ENCODE data around the gene IRX4. TPM values are rescaled to one million over a fixed set of nuclear protein-coding genes. Genes with fewer than 3 reads are reported as not detected.

IRX4 gene
- total and polyA plus RNA-seq, 2 experiments from 2014 or later = 0.82 to 1.7 TPM

- Histone ChIP-seq H3K4me2 (no peak overlapping the region), H4K20me1 (replicated peaks; ENCODE audit: insufficient read depth) (no peaks in the 10 kb centered on the region), H3K36me3 (ENCODE audit: insufficient read depth) (no peaks in the 10 kb centered on the region), H3K9me2 (ENCODE audit: insufficient read depth) (no peaks in the 10 kb centered on the region), H3K79me2 (replicated peaks; ENCODE audit: insufficient read depth) (no peaks in the 10 kb centered on the region), H2AFZ (no peak overlapping the region), H3K27ac (ENCODE audit: low read depth) (no peak overlapping the region), H3F3A (replicated peaks; ENCODE audit: low read depth) (no peaks in the 10 kb centered on the region), H3K27me3 (ENCODE audit: insufficient read depth) (no peaks in the 10 kb centered on the region), H3K4me3 (no peak overlapping the region), H3K4me1 (ENCODE audit: insufficient read depth) (peaks cover 20% of the 10 kb centered on the region)
- Mint-ChIP-seq H3K36me3 (ENCODE audit: low read depth) (no peaks in the 10 kb centered on the region), H3K27me3 (ENCODE audit: insufficient read depth, low read depth, poor library complexity) (peaks cover 12% of the 10 kb centered on the region), H3K27ac (no peak overlapping the region), H3K4me3 (no peak overlapping the region), H3K4me1 (peaks cover 42% of the 10 kb centered on the region), H3K9me3 (no peaks in the 10 kb centered on the region)
- ATAC-seq = no peak
- TF ChIP-seq EZH2 (IDR thresholded peaks at IDR 0.05; ENCODE audit: low read depth, unreplicated experiment) (no peak), POLR2AphosphoS5 (IDR thresholded peaks at IDR 0.05; ENCODE audit: low read depth) (no peak), CTCF (conservative IDR thresholded peaks at IDR 0.05; ENCODE audit: low read depth in 2 of 2) (no peak), ZNF114 (CRISPR knock-in tag; IDR thresholded peaks at IDR 0.05) (no peak), ZNF331 (CRISPR knock-in tag; IDR thresholded peaks at IDR 0.05; ENCODE audit: low read depth) (no peak)
- no peak for DNase-seq (ENCODE audit: low spot score)
Measured at GRCh38 chr5:1833264-1834021, 49.3 kb downstream of the IRX4 start.

GRCh38 chr5:1832511-1833250, 50.0 kb downstream of the IRX4 start:
- Histone ChIP-seq H3K4me1 (ENCODE audit: insufficient read depth) (peaks cover 20% of the 10 kb centered on the region), H3K4me2 (no peak overlapping the region), H3K9me2 (ENCODE audit: insufficient read depth) (no peaks in the 10 kb centered on the region), H3K36me3 (ENCODE audit: insufficient read depth) (no peaks in the 10 kb centered on the region), H3F3A (replicated peaks; ENCODE audit: low read depth) (no peaks in the 10 kb centered on the region), H4K20me1 (replicated peaks; ENCODE audit: insufficient read depth) (no peaks in the 10 kb centered on the region), H3K79me2 (replicated peaks; ENCODE audit: insufficient read depth) (no peaks in the 10 kb centered on the region), H3K4me3 (no peak overlapping the region), H3K27ac (ENCODE audit: low read depth) (no peak overlapping the region), H3K27me3 (ENCODE audit: insufficient read depth) (no peaks in the 10 kb centered on the region), H2AFZ (no peak overlapping the region)
- H3K27ac Mint-ChIP-seq = no peak overlapping the region
- DNase-seq (ENCODE audit: low spot score) (no peak), ATAC-seq (no peak)
- H3K4me1 Mint-ChIP-seq = peaks cover 47% of the 10 kb centered on the region
- peaks cover 17% of the 10 kb centered on the region for H3K27me3 Mint-ChIP-seq (ENCODE audit: insufficient read depth, low read depth, poor library complexity)
- no peak overlapping the region for H3K4me3 Mint-ChIP-seq
- H3K36me3 Mint-ChIP-seq (ENCODE audit: low read depth) = no peaks in the 10 kb centered on the region
- H3K9me3 Mint-ChIP-seq = no peaks in the 10 kb centered on the region
- TF ChIP-seq, protein P1, sequence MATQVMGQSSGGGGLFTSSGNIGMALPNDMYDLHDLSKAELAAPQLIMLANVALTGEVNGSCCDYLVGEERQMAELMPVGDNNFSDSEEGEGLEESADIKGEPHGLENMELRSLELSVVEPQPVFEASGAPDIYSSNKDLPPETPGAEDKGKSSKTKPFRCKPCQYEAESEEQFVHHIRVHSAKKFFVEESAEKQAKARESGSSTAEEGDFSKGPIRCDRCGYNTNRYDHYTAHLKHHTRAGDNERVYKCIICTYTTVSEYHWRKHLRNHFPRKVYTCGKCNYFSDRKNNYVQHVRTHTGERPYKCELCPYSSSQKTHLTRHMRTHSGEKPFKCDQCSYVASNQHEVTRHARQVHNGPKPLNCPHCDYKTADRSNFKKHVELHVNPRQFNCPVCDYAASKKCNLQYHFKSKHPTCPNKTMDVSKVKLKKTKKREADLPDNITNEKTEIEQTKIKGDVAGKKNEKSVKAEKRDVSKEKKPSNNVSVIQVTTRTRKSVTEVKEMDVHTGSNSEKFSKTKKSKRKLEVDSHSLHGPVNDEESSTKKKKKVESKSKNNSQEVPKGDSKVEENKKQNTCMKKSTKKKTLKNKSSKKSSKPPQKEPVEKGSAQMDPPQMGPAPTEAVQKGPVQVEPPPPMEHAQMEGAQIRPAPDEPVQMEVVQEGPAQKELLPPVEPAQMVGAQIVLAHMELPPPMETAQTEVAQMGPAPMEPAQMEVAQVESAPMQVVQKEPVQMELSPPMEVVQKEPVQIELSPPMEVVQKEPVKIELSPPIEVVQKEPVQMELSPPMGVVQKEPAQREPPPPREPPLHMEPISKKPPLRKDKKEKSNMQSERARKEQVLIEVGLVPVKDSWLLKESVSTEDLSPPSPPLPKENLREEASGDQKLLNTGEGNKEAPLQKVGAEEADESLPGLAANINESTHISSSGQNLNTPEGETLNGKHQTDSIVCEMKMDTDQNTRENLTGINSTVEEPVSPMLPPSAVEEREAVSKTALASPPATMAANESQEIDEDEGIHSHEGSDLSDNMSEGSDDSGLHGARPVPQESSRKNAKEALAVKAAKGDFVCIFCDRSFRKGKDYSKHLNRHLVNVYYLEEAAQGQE (IDR thresholded peaks at IDR 0.05; ENCODE audit: unreplicated experiment) = no peak
- no peak for TF ChIP-seq EZH2phosphoT487 (IDR thresholded peaks at IDR 0.05; ENCODE audit: unreplicated experiment)
- TF ChIP-seq, protein P2, sequence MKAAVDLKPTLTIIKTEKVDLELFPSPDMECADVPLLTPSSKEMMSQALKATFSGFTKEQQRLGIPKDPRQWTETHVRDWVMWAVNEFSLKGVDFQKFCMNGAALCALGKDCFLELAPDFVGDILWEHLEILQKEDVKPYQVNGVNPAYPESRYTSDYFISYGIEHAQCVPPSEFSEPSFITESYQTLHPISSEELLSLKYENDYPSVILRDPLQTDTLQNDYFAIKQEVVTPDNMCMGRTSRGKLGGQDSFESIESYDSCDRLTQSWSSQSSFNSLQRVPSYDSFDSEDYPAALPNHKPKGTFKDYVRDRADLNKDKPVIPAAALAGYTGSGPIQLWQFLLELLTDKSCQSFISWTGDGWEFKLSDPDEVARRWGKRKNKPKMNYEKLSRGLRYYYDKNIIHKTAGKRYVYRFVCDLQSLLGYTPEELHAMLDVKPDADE (IDR thresholded peaks at IDR 0.05) = no peak
- no peak for TF ChIP-seq POLR2AphosphoS5 (IDR thresholded peaks at IDR 0.05; ENCODE audit: low read depth)
- no peak for TF ChIP-seq CREB1 (CRISPR knock-in tag; IDR thresholded peaks at IDR 0.05; ENCODE audit: low read depth)

Measured in GM23338 (cell line).